PC-9 (cell line): ENCODE measurements around the gene LATS2.

Experiments
- CTCF ChIP-seq: fragments of 200-600 bp; sonication (generic); conservative IDR thresholded peaks from 2 replicates; pipeline ENCODE4 v1.6.1; 2017; ENCODE audit warnings: mixed run types, antibody characterized with exemption, mild to moderate bottlenecking, moderate library complexity
- EZH2 ChIP-seq: fragments of 200-600 bp; sonication (generic); IDR thresholded peaks from 2 replicates; pipeline ENCODE4 v1.8.0; 2017; ENCODE audit warnings: antibody characterized with exemption, low read depth

GRCh38 chr13:21005193-21005592, 56.2 kb downstream of the LATS2 start:
- no peak for TF ChIP-seq CTCF
- no peak for TF ChIP-seq EZH2
